SK-N-SH (cell line): ENCODE data around the gene FCRLB. TPM values are rescaled to one million over a fixed set of nuclear protein-coding genes. Genes with fewer than 3 reads are reported as not detected.

ENCODE experiments used
- CTCF ChIA-PET: fragments of 300-600, 350-600 bp; formaldehyde crosslinking; extraction: SDS; loops from one replicate; lab custom pipeline; 2021; lab: Yijun Ruan, JAX
- POLR2A ChIA-PET: fragments of 350-600 bp; sonication (Branson Sonifier 250); formaldehyde crosslinking; extraction: SDS; loops from one replicate; lab custom pipeline; 2020; ENCODE audit warnings: antibody characterized with exemption, inconsistent platforms; lab: Yijun Ruan, JAX
- DNase-seq: peaks from one replicate; pipeline ENCODE4 v3.0.0; 2012
- H2AFZ ChIP-seq: fragments of 200-600 bp; sonication (generic); 2 replicates; pipeline ENCODE4 v1.8.1; 2016; ENCODE audit warnings: antibody characterized with exemption, mild to moderate bottlenecking, low read depth
- H3F3A ChIP-seq: fragments of 200-600 bp; sonication (generic); replicated peaks from 2 replicates; pipeline ENCODE3; 2016; ENCODE audit warnings: antibody characterized with exemption, mild to moderate bottlenecking; ENCODE audit not compliant: insufficient read depth
- H3K27ac ChIP-seq, 2 experiments: fragments of 200-500 bp in 1 of 2; fragments of 200-600 bp in 1 of 2; sonication (Bioruptor generic) in 1 of 2; sonication (generic), shearing (Covaris generic) in 1 of 2; 2 replicates each; pipeline versions ENCODE4 v1.5.1 to v1.6.1; 2014 to 2016; ENCODE audit warnings: low read depth in 2 of 2, inconsistent platforms in 1 of 2, low read length in 1 of 2, mild to moderate bottlenecking in 1 of 2, mixed read lengths in 1 of 2
- H3K27me3 ChIP-seq: fragments of 200-600 bp; sonication (generic), shearing (Covaris generic); 2 replicates; pipeline ENCODE4 v1.6.1; 2016; ENCODE audit warnings: mixed run types; ENCODE audit not compliant: insufficient read depth
- H3K36me3 ChIP-seq, 2 experiments: fragments of 200-500 bp in 1 of 2; fragments of 200-600 bp in 1 of 2; sonication (Bioruptor generic) in 1 of 2; sonication (generic) in 1 of 2; replicated peaks in 1 of 2; 2 replicates each; pipeline versions ENCODE3 to v1.5.1; 2014 to 2016; ENCODE audit warnings: low read length in 1 of 2, mild to moderate bottlenecking in 1 of 2; ENCODE audit not compliant: insufficient read depth in 2 of 2, control insufficient read depth in 1 of 2
- H3K4me1 ChIP-seq, 2 experiments: fragments of 200-500 bp in 1 of 2; fragments of 200-600 bp in 1 of 2; sonication (Bioruptor generic) in 1 of 2; sonication (generic), shearing (Covaris generic) in 1 of 2; 2 replicates each; pipeline versions ENCODE4 v1.5.1 to v1.6.1; 2014 to 2016; ENCODE audit warnings: low read depth in 1 of 2, low read length in 1 of 2, mixed run types in 1 of 2; ENCODE audit not compliant: insufficient read depth in 2 of 2, control insufficient read depth in 1 of 2
- H3K4me2 ChIP-seq: fragments of 200-600 bp; sonication (generic), shearing (Covaris generic); 2 replicates; pipeline ENCODE4 v1.6.1; 2017; ENCODE audit warnings: mixed run types
- H3K4me3 ChIP-seq, 2 experiments: fragments of 200-500 bp in 1 of 2; fragments of 200-600 bp in 1 of 2; sonication (Bioruptor generic) in 1 of 2; sonication (generic), shearing (Covaris generic) in 1 of 2; 2 replicates each; pipeline versions ENCODE4 v1.5.1 to v1.8.1; 2014 to 2016; ENCODE audit warnings: low read depth in 2 of 2, inconsistent platforms in 1 of 2, low read length in 1 of 2, mild to moderate bottlenecking in 1 of 2, mixed read lengths in 1 of 2, moderate library complexity in 1 of 2
- H3K79me2 ChIP-seq: fragments of 200-600 bp; sonication (generic); 2 replicates; pipeline ENCODE4 v1.8.1; 2017; ENCODE audit warnings: mild to moderate bottlenecking; ENCODE audit not compliant: insufficient read depth
- H3K9ac ChIP-seq: fragments of 200-600 bp; sonication (generic); 2 replicates; pipeline ENCODE4 v1.6.1; 2017; ENCODE audit warnings: mixed run types
- H3K9me2 ChIP-seq: fragments of 200-600 bp; sonication (generic); 2 replicates; pipeline ENCODE4 v1.6.1; 2017; ENCODE audit warnings: mixed run types
- H3K9me3 ChIP-seq: fragments of 200-600 bp; sonication (generic); 2 replicates; pipeline ENCODE4 v1.6.1; 2017; ENCODE audit warnings: mixed run types, mild to moderate bottlenecking, moderate library complexity
- H4K20me1 ChIP-seq: fragments of 200-600 bp; sonication (generic); 2 replicates; pipeline ENCODE4 v1.6.1; 2017; ENCODE audit warnings: mild to moderate bottlenecking, mixed run types; ENCODE audit not compliant: insufficient read depth
- CHD2 ChIP-seq: fragments of 150-350 bp; IDR thresholded peaks from 2 replicates; pipeline ENCODE4 v1.6.1; 2018; ENCODE audit warnings: low read length; ENCODE audit not compliant: partially characterized antibody
- CTCF ChIP-seq: fragments of 200-600 bp; sonication (generic); IDR thresholded peaks from 2 replicates; pipeline ENCODE4 v1.6.1; 2017; ENCODE audit warnings: antibody characterized with exemption, mild to moderate bottlenecking, moderate library complexity
- FOSL2 ChIP-seq: IDR thresholded peaks from 2 replicates; pipeline ENCODE4 v1.4.0; 2012; ENCODE audit warnings: low read depth, mild to moderate bottlenecking, moderate library complexity, borderline replicate concordance
- FOXJ3 ChIP-seq: sonication (generic); formaldehyde crosslinking; IDR thresholded peaks from 2 replicates; pipeline ENCODE4 v1.5.1; 2020; ENCODE audit warnings: mild to moderate bottlenecking, missing genetic modification reagents
- GATA2 ChIP-seq: sonication (generic); formaldehyde crosslinking; IDR thresholded peaks from 2 replicates; pipeline ENCODE4 v1.5.0; 2020; ENCODE audit warnings: mild to moderate bottlenecking, missing genetic modification reagents
- IRF3 ChIP-seq: fragments of 150-350 bp; IDR thresholded peaks from 2 replicates; pipeline ENCODE4 v1.6.1; 2016; ENCODE audit warnings: mild to moderate bottlenecking, low read depth, low read length
- JUND ChIP-seq: IDR thresholded peaks from 2 replicates; pipeline ENCODE4 v1.4.0; 2012
- MAX ChIP-seq: IDR thresholded peaks from 2 replicates; pipeline ENCODE4 v1.4.0; 2012; ENCODE audit warnings: low read depth
- MEF2A ChIP-seq: IDR thresholded peaks from 2 replicates; pipeline ENCODE4 v1.4.0; 2012; ENCODE audit warnings: low read depth, borderline replicate concordance
- NFIC ChIP-seq: IDR thresholded peaks from 2 replicates; pipeline ENCODE4 v1.4.0; 2012; ENCODE audit warnings: borderline replicate concordance
- POLR2AphosphoS5 ChIP-seq: IDR thresholded peaks from 2 replicates; pipeline ENCODE4 v1.6.1; 2012; ENCODE audit warnings: low read depth, low read length
- RAD21 ChIP-seq: IDR thresholded peaks from 2 replicates; pipeline ENCODE4 v1.6.1; 2012; ENCODE audit warnings: mild to moderate bottlenecking, low read length
- REST ChIP-seq: IDR thresholded peaks from 2 replicates; pipeline ENCODE4 v1.6.1; 2012; ENCODE audit warnings: mild to moderate bottlenecking, low read depth, low read length, moderate library complexity
- RFX5 ChIP-seq: IDR thresholded peaks from 2 replicates; pipeline ENCODE4 v1.6.1; 2012; ENCODE audit warnings: mild to moderate bottlenecking, improper control_type of control experiment, low read length
- SMC3 ChIP-seq: IDR thresholded peaks from 2 replicates; pipeline ENCODE4 v1.6.1; 2012; ENCODE audit warnings: low read depth, low read length, improper control_type of control experiment
- WGBS: methylation state at CpG from one replicate; pipeline ENCODE4 v1.1.6; 2017; ENCODE audit warnings: low lambda C conversion rate; 5-methylcytosine and 5-hydroxymethylcytosine counted together
- polyA plus RNA-seq, 3 experiments: library from polyadenylated mRNA; depleted of rRNA; stranded (reverse); fragments of >200 nt; gene quantifications; 2 replicates each; pipeline ENCODE4 v1.2.3, GENCODE V29; 2012

Gene FCRLB
- polyA plus RNA-seq, 1 of the 3 experiments (the other 2 are of a cell fraction): 2.6 TPM

GRCh38 chr1:161707503-161707902 lies 13.8 kb upstream of the FCRLB start:
- no peaks in the 10 kb centered on the region for H4K20me1 ChIP-seq
- ChIA-PET POLR2A (no interaction called here), CTCF (no interaction called here)
- no peaks in the 10 kb centered on the region for H3K9me3 ChIP-seq
- peak overlapping the region; percentile 78; the same call in 1 of the 2 replicates for H2AFZ ChIP-seq
- no peaks in the 10 kb centered on the region; the same call in 1 of the 2 replicates for H3K27me3 ChIP-seq
- DNase-seq: no peak
- no peaks in the 10 kb centered on the region for H3K9me2 ChIP-seq
- H3F3A ChIP-seq: peaks cover 21% of the 10 kb centered on the region
- no peak overlapping the region for H3K4me3 ChIP-seq
- TF ChIP-seq CHD2 (no peak), REST (no peak), NFIC (no peak), JUND (no peak), MAX (no peak), IRF3 (no peak), RAD21 (no peak), POLR2AphosphoS5 (no peak), MEF2A (no peak), RFX5 (no peak), CTCF (no peak), FOXJ3 (CRISPR knock-in tag) (no peak), SMC3 (no peak), GATA2 (CRISPR knock-in tag) (no peak), FOSL2 (no peak)
- TF ChIP-seq, all 33 proteins: peak for 0
- no peak overlapping the region for H3K4me2 ChIP-seq
- 33% methylated on average over 2 of the region's 2 CpGs for WGBS
- H3K9ac ChIP-seq: no peak overlapping the region
- peak overlapping the region in 1 of 2 experiments; percentile 95; a peak in 2 of 4 replicates for H3K27ac ChIP-seq
- H3K4me1 ChIP-seq: peaks cover 0 to 4% of the 10 kb centered on the region in 2 experiments; a peak in 1 of 4 replicates
- no peaks in the 10 kb centered on the region for H3K36me3 ChIP-seq
- no peaks in the 10 kb centered on the region for H3K79me2 ChIP-seq
